Mesothelial cell of epicardium (in vitro differentiated cells): ENCODE results near the gene GID8. TPM values are rescaled to one million over a fixed set of nuclear protein-coding genes. Genes with fewer than 3 reads are reported as not detected.

ENCODE experiments used
- DNase-seq, 2 experiments: peaks; one replicate each; pipeline ENCODE4 v3.0.0; 2021; ENCODE audit warnings: low spot score in 2 of 2; ENCODE audit not compliant: unreplicated experiment in 2 of 2
- H3K27ac Mint-ChIP-seq: 2 replicates; pipeline ENCODE4 v1.8.0; 2021; ENCODE audit warnings: mixed read lengths
- H3K27me3 Mint-ChIP-seq: 2 replicates; pipeline ENCODE4 v1.8.0; 2021; ENCODE audit warnings: low read depth, mixed read lengths
- H3K36me3 Mint-ChIP-seq: 2 replicates; pipeline ENCODE4 v1.8.0; 2021; ENCODE audit warnings: mixed read lengths
- H3K4me1 Mint-ChIP-seq: 2 replicates; pipeline ENCODE4 v1.8.0; 2021; ENCODE audit warnings: mixed read lengths
- H3K4me3 Mint-ChIP-seq: 2 replicates; pipeline ENCODE4 v1.8.0; 2021; ENCODE audit warnings: mild to moderate bottlenecking, moderate library complexity, mixed read lengths
- H3K9me3 Mint-ChIP-seq: 2 replicates; pipeline ENCODE4 v1.8.0; 2021; ENCODE audit warnings: mixed read lengths
- CTCF ChIP-seq: fragments of 200-600 bp; sonication (generic); IDR thresholded peaks from one replicate; pipeline ENCODE4 v1.5.0; 2021; ENCODE audit warnings: antibody characterized with exemption; ENCODE audit not compliant: unreplicated experiment
- total RNA-seq: library from RNA; stranded (reverse); gene quantifications from 3 replicates; pipeline ENCODE4 v1.2.1, GENCODE V29; 2021

Gene GID8
- 57.8 to 59.2 TPM (median 57.9 TPM) in 3 replicates for total RNA-seq

- H3K9me3 Mint-ChIP-seq: no peaks in the 10 kb centered on the region
- H3K36me3 Mint-ChIP-seq: peaks cover 12% of the 10 kb centered on the region
- TF ChIP-seq CTCF: no peak
- H3K27me3 Mint-ChIP-seq: no peaks in the 10 kb centered on the region
- H3K4me3 Mint-ChIP-seq: peak within 1 kb of the TSS; percentile 86
- peaks cover 20% of the 10 kb centered on the region for H3K4me1 Mint-ChIP-seq
- peak within 1 kb of the TSS; percentile 98 for H3K27ac Mint-ChIP-seq
- peak in 1 of 2 experiments; percentile 66 for DNase-seq
Measured at GRCh38 chr20:62938105-62938888, at the start of gene GID8. Gene GID8 (plus strand): TSS chr20:62938147. CDS start chr20:62941503, 3,356 bp downstream.

GRCh38 chr20:62888406-62888805 is 49.5 kb upstream of the GID8 start:
- peaks cover 37% of the 10 kb centered on the region for H3K36me3 Mint-ChIP-seq
- TF ChIP-seq CTCF: no peak
- H3K4me1 Mint-ChIP-seq: peaks cover 7% of the 10 kb centered on the region
- no peak overlapping the region for H3K27ac Mint-ChIP-seq
- no peak overlapping the region for H3K4me3 Mint-ChIP-seq
- no peaks in the 10 kb centered on the region for H3K9me3 Mint-ChIP-seq
- DNase-seq: no peak
- H3K27me3 Mint-ChIP-seq: no peaks in the 10 kb centered on the region

- Mint-ChIP-seq H3K4me3 (no peak overlapping the region), H3K27ac (no peak overlapping the region), H3K9me3 (no peaks in the 10 kb centered on the region), H3K27me3 (no peaks in the 10 kb centered on the region), H3K36me3 (peaks cover 39% of the 10 kb centered on the region), H3K4me1 (peaks cover 7% of the 10 kb centered on the region)
- DNase-seq: no peak
- no peak for TF ChIP-seq CTCF
Measured at GRCh38 chr20:62888910-62889309, 49.0 kb upstream of the GID8 start.

- DNase-seq: no peak
- Mint-ChIP-seq H3K27me3 (no peaks in the 10 kb centered on the region), H3K4me3 (no peak overlapping the region), H3K9me3 (no peaks in the 10 kb centered on the region), H3K36me3 (peaks cover 44% of the 10 kb centered on the region), H3K27ac (no peak overlapping the region), H3K4me1 (peaks cover 7% of the 10 kb centered on the region)
- no peak for TF ChIP-seq CTCF
Measured at GRCh38 chr20:62889411-62889810, 48.5 kb upstream of the GID8 start.

- Mint-ChIP-seq H3K36me3 (peaks cover 44% of the 10 kb centered on the region), H3K27ac (no peak overlapping the region), H3K9me3 (no peaks in the 10 kb centered on the region), H3K4me3 (no peak overlapping the region), H3K27me3 (no peaks in the 10 kb centered on the region), H3K4me1 (peaks cover 7% of the 10 kb centered on the region)
- DNase-seq: no peak
- TF ChIP-seq CTCF: no peak
Measured at GRCh38 chr20:62889871-62890270, 48.1 kb upstream of the GID8 start.

GRCh38 chr20:62890444-62890843 is 47.5 kb upstream of the GID8 start:
- DNase-seq: no peak
- H3K27me3 Mint-ChIP-seq: no peaks in the 10 kb centered on the region
- H3K4me3 Mint-ChIP-seq: no peak overlapping the region
- H3K4me1 Mint-ChIP-seq: peaks cover 7% of the 10 kb centered on the region
- peaks cover 44% of the 10 kb centered on the region for H3K36me3 Mint-ChIP-seq
- H3K9me3 Mint-ChIP-seq: no peaks in the 10 kb centered on the region
- no peak for TF ChIP-seq CTCF
- H3K27ac Mint-ChIP-seq: no peak overlapping the region
